Measurements from ENCODE around the gene PLSCR3.

The PLSCR3 gene

DNA sequence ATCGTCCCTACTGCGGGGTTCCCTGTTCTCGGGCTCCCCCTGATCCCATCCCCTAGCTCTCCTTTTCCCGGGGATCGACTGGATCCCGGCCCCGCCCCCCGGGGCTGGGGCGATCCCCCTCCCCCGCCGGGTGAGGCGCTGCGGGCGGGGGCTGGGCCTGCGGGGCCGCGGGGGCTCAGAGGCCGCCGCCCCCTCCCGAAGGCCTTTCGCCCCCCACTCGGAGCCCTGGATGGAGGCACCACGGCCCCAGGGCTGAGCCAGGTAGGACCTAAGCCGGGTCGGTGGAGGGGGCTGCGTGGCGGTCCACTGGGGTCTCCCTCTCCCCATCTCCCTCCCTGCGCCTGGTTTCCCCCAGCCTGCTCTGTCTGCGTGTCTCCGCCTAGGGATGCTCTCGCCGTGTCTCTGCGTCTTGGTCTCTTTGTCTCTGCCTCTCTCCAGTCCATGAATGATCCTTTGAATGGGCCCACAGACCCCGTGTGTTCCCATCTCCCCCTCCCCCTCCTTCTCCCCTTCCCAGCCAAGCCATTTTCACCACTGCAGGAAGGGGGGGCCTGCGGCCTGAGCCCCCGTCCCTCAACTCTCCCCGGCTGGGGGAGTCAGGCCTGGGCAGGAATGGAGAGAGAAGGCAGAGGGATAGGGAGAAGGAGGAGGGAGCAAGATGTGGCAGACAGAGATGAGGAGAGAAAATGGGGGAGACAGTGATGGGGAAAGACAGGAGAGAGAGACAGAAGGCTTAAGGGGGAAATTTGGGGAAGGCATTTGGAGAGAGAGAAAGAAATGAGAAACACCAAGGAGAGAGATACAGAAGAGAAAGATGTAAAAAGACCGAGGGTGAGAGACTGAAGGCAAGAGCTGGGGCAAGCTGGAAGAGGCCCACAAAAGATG, 11.3 kb upstream of the PLSCR3 start:
- DNase-seq = no peak

DNA sequence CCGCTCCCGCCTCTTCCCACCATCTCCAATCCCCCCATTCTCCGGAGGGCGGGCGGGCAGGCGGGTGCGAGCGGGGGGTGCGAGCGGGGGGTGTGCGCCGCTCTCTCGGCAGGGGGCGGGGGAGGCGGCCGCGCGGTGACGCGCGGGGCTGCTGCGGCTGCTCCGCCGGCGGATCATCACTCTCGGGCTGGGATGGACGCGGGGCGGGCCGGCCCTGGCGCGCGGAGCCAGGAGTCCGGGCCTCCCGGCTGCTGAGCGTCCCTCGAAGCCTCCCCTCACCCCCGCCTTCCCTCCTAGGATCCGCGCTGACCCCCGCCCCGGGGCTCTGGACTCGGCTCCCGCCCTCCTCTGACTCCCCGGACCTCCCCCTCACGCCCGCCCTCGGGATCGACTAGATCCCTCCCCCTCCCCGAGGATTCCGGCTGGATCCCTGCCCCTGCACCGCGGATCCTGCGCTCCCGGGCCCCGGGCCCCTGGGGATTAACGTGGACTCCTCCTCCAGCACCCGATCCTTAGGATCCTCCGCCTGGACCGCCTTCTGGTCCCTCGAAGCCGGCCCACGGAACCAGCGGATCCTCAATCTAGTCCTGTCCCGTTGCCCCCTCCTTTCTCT, 10.5 kb upstream of the PLSCR3 start:
- peak in 3 of 5 donors; percentile 63 to 78 (median 69) for DNase-seq

DNA sequence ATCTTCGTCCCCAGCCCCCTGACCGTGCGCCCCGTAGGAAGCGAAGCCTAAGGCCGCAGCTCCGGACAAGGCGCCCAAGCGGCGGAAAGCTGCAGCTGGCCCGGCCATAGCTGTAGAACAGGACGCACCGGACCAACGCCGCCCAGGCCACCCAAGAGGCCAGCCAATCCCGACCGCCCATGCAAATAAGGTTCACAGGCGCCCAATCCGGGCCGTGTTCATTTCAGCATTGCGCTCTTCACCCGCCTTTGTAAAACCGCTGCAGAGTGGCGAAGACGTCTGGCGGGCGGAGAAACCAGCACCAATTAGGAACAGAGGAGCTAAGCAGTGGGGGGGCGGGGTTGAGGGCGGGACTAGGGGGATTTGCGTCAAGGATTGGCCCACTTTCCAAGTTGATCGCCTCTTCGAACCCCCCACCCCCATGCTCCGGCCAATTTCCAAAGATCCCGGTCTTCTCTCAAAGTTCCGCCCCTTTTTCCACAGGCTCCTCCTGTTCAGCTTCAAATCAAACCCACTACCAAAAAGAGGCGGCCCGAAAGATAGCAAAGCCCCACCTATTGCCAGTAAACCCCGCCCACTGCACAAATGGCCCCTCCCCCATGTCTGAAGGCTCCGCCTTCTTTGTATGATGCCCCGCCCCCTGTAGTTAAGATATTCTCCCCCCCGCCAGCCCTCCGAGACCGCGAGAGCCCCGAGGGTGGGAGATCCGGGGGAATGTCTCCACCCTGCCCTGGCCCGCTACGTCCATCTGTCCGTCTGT, 9.8 kb upstream of the PLSCR3 start, which contains the start of gene TMEM256:
TSS of gene TMEM256 (minus strand) at position 121 of the 760 bp plus-strand sequence. CDS start at position 108, 13 bp downstream.
- DNase-seq = peak; percentile 92 to 99 (median 96)

DNA sequence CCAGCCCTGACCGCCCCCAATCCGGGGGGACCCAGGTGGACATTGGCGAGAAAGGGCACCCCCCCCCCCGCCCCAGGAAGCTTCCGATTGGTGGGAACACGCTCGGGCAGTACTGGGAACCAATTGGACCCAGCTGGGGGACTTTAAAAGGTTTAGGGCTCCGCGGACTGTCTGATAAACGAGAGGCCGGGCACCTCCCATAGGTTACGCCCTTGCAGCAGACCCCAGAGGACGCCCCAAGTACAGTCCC, 9.3 kb upstream of the PLSCR3 start:
- DNase-seq = no peak

DNA sequence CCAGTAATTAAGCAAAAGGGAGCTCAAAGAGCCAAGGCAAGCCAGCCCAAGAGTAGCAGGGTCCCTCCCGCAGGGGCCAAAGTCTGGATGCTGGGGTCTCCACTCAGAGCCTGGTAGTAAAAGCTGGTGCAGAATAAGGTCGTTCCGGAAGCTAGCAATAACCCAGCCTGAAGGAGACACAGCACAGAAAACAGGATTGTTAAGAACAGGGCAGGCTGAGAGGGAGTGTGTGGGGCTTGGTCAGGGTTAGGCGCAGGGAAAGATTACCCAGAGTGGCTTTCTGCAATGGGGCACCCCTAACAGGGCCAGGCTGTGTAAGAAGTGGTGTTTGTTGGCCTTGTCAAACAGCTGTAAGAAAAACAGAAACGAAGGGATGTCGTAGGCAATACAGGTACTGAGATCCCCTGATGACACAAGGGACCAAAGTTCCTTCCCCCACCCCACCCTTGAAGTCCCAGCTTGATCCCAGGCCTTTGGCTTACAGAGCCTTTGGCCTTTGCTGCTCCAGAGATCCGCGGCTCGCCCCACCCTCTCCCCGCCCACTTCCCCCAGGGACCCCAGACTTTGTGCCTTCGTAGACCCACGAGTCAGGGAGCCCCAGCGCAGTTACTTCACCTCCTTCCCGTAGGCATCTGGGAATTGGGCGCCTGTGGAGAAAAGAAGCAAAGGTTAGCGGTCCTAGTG, 8.9 kb upstream of the PLSCR3 start:
- no peak for DNase-seq

DNA sequence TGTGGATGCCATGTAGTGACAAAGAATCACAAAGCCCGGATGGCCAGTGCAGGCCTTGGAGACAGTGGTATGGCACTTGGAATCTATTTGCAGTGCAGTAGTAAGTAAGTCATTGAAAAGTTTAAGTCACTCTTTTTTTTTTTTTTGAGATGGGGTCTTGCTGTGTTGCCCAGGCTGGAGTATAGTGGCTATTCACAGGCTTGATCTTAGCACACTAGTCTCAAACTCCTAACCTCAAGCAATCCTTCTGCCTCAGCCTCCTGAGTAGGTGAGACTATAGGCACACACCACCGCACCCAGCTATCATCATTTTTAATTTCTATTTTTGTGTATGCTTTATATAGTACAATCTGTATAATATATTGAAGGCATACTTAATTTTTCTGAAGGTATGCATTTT, 4.3 kb upstream of the PLSCR3 start:
- no peak for DNase-seq

DNA sequence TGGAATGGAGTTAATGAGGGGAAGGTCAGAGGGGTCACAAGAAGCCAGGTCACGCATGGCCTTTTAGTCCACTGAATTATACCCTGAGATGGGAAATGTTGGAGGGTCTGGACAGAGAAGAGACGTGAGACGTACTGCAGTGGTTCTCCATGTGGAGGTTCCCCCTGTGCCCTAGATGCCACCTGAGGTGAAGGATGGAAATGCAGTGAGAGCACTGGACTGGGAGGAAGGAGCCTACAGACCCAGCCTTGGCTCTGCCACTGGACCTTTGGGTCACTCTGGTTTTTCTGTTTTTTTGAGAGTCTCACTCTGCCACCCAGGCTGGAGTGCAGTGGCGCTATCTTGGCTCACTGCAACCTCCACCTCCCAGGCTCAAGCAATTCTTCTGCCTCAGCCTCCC, 1.8 kb upstream of the PLSCR3 start:
- no peak for DNase-seq

DNA sequence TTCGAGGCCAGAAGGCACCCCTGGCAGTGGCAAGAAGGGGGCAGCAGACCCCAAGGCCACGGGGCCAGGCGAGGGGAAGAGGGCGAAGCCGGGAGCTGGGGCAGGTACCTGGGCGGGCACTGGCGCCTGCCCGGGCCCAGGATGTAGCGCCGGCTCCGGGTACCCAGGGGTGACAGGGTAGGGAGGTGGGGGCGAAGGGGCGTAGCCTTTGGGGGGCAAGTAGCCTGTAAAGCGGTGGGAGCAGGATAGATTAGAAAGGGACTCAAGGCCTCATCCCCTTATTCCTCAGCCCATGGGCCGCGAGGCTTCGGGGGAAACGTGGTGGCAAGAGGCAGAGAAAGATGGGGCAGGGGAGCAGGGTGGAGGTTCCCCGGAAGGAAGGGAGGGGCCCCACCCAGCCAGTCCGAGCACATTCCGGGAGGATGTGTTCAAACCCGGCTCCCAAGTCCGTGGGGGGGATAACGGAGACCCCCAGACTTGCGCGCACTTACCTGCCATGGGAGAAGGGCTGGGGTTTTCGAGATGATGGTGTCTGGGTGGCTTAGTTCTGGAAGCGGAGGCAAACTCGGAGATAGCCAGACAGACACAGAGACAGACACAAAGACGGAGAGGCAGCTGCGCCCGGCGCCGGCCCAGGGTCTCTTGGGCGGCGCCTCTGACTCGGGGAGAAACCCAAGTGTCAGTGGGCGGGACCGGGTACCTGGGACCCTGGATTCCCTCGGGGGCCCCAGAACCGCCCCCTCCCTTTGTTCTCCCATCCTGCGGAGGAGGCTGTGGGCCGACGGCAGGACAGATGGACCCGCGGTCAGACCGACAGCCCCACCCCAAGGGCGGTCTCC, 493 bp downstream of the PLSCR3 start:
- peak; percentile 60 to 74 (median 68) for DNase-seq

DNA sequence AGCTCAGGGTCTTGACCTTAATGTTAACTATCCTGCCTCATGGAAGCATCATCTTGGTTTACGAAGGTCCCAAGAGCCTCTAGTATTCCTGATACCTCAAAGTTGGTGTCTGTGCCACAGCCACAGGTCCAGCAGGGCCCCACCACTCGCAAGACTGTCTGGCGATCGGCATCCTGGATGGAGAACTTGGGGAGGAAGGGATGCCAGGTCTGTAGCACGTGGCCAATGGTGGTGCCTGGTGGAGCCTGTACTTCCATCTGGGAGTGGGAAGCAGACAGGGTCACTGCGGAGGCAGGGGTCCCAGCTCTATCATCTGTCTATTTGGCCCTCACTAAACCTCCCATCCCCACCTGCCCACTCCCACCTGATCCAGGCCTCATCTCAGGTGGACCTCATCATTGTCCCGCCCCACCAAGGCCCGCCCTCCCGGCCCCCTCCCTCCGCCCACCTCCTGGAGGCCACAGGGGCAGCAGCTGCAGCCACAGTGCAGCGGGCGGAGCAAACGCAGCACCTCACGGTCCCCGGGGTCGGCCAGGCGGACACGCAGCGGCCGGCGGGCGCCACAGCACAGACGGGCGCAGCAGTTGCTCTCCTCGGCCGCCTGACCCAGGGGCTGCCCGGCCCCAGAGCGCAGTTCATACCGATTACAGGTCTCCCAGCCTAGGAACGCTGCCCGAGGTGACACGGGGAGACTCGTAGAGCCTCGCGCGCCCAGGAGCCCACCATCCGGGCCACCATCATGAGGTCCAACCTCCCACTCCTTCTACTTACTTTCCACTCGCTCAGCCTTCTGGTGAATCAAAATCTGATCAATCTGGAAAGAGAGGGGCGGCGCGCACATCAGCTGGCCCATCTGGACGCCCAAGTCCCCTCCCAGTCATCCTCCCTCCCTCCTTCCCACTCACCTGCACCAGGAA, 1.4 kb downstream of the PLSCR3 start:
- no peak for DNase-seq

DNA sequence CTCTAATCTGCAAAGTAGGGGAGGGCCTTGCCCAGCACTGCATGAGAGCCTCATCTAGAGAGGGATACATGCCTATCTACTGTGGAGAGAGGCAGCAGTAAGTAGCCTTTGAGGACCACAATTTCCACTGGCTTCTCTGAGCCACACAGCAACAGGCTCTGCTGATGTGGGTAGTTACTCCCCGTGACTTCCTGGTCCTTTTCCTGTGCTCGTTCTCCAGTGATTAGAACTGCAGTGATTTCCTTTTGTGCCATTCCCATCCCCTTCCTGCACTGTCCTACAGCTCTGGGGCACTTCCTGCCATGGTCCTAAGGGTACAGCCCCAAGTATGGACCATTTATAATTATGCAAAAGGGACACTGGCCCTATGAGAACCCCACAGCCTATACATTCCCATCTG, 3.0 kb downstream of the PLSCR3 start:
- no peak for DNase-seq

DNA sequence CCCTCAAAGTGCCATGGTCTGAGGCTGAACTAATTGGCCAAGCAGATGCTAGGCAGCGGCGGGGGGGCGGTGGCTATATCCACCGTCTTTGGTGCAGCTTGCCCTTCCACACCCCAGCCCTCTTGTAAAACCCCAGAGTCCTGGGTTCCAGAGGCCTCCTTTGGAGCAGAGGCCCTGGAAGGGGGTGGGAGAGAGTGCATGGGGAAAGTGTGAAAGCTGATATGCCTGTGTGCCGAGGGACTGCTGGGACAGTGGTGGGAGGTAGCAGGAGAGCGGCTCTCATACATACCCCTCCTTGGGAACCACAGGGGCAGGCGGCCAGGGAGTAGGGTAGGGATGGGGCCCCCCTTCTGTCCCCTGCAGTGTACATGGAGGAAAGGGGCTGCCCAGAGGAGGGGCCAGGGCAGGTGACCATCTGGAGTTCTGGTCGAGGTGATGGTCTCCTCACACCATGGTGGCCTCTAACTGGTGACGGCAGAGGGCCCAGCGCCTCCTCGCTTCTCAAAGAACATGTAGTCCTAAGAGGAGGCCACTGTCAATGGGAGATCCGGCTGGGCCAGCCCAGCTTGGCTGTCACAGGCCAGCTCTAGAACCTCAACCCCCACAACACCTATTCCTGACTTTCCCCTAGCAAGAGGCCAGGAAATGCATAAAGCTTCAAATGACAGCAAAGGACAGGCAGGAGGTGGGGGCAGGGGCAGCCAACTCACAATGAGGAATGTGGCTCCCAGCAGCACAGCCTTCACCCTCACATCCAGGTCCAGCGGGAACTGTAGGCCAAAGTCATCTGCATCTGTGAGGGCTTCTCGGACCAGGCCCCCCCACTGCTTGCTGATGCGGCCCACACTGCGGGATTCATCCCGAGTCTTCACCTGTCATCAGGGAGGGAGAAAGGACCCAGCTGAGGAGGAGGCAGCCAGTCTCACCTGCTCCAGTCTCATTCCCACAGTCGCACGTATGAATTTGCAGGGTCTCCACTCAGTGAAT, 4.1 kb downstream of the PLSCR3 start:
- DNase-seq = no peak

DNA sequence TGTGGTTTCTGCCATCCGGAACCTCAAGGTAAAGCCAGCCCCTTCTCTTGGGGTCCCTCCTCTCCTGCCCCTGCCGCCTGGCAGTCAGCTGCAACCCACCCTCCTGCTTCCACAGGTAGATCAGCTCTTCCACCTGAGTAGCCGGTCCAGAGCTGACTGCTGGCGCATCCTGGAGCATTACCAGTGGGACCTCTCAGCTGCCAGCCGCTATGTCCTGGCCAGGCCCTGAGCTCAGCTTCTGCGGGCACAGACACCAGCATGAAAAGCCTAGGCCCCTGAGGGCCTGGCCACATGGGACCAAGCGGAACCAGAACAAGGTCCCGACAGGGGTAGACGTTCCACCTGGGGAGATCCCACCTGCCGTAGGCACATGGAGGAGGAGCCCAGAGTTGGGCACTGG, 5.5 kb downstream of the PLSCR3 start:
- no peak for DNase-seq

DNA sequence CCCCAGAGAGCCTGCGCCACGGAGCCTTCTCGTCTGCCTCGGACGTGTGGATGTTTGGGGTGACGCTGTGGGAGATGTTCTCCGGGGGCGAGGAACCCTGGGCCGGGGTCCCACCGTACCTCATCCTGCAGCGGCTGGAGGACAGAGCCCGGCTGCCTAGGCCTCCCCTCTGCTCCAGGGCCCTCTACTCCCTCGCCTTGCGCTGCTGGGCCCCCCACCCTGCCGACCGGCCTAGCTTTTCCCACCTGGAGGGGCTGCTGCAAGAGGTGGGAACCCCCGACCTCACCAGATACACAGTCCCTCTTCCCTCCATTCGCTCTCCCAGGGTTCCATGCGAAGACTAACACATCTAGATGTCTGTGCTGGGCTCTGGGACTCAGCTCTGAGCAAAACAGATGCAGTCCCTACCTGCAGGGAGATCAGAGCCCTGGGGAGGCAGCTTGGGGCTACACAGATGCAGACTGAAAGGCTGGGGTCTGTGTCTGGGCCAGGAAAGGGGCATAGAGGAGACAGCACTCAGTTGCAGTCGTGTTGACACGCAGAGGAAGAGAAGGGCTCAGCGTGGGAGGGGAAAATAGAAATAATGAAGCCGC, 9.7 kb downstream of the PLSCR3 start:
- no peak for DNase-seq

DNA sequence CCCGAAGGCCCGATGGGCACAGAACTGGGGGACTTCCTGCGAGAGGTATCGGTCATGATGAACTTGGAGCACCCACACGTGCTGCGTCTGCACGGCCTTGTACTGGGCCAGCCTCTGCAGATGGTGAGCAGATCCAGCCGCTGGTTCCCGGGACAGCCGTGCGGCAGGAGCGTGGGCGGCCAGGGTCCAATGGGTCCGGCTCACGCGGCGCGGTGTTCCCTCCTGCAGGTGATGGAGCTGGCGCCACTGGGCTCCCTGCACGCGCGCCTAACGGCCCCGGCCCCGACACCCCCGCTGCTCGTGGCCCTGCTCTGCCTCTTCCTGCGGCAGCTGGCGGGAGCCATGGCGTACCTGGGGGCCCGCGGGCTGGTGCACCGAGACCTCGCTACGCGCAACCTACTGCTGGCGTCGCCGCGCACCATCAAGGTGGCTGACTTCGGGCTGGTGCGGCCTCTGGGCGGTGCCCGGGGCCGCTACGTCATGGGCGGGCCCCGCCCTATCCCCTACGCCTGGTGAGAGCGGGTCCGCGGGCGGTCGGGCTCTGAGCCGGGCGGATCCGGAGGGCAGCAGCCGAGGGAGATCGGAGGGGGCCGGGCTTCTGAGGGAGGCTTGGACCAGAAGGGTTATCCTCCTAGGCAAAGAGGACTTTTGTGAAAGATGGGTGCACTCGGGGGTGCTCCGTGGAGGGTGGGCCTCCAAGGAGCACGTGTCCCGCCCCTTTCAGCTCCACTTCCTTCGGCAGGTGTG, 10.4 kb downstream of the PLSCR3 start:
- DNase-seq = peak; percentile 62 to 82 (median 76)

DNA sequence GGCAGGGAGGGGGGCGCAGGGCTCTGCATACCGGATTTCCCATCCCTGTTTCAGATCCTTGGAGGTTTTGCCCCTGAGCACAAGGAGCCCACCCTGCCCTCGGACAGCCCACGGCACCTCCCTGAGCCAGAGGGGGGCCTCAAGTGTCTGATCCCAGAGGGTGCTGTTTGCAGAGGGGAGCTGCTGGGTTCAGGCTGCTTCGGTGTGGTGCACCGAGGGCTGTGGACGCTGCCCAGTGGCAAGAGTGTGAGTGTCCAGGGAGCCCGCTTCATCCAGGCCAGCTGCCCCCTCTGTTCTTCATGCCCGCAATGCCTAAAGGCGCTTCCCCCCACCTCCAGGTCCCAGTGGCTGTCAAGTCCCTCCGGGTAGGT, 11.0 kb downstream of the PLSCR3 start:
- no peak for DNase-seq

DNA sequence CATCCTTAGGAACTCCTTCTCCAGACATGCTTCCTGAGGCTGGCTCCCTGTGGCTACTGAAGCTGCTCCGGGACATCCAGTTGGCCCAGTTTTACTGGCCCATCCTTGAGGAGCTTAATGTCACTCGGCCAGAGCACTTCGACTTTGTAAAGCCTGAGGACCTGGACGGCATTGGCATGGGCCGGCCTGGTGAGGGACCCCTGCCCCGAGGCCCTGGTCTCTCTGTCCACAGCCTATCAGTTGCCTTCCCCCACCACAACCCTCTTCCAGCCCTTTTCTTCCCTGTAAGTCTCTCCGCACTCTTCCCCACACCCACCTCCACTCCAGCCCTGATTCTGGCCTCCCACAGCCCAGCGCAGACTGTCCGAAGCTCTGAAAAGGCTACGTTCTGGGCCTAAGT, 11.4 kb downstream of the PLSCR3 start:
- DNase-seq = no peak

DNA sequence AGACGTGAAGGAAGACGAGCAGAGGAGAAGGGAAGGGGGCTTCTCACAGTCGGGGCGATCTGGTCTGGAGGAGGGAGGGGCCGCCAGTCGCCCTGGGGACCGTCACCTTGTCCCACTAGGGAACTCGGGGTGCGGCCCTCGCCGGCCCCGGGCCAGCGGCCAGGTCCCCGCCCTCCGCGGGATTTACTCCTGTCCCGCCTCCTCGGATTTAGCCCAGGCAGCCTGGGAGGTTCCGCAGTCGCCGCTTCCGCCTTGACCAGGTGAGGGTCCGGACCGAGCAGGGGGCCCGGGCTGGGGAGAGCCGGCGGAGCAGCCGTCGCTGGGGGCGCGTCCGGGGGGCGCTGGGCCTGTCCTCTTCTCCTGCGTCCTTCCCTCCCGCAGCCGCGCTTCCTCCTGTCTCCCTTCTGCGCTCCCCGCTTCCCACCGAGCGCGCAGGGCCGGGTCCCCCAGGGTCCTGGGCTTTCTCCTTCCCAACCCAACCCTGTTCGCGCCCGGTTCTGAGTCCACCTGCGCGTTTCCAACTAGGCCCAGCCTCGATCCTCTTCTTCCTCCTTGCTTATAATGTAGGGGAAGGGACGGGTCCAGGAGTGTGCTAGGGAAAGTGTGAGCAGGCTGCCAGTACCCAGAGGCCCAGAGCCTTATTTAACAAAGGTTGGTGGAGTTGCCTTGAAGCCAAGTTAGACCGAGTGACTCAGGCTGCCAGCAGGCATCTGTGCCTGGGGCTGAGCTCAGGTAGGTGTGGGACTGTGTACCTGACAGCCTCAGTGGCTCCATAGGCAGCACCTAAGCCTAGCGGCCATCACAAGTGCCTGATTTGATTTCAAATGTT, 13.3 kb downstream of the PLSCR3 start, which contains the start of gene TNK1:
TSS of gene TNK1 (plus strand) at position 235 of the 829 bp plus-strand sequence. CDS start 1,838 bp downstream, outside the sequence.
- no peak for DNase-seq

DNA sequence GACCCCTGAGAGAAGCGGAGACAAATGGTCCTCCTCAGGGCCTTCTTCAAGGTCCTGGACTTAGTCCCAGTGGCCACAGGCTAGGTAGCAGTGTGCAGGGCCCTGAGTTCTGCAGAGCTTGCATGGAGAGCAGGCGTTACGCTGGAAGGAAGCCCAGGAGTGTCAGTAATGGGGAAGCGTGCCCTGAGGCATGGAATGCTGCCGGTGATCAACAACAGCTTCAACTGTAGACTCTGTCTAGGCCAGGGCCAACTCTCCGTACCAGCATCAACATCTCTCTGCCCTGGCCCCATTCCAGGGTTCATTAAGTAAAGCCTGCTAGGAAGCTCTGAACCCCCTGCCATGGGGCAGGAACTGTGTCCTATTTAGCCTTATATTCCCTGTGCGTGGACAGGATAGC, 14.0 kb downstream of the PLSCR3 start:
- DNase-seq = no peak
